ENCODE results near the gene SIK3. TPM values are rescaled to one million over a fixed set of nuclear protein-coding genes. Genes with fewer than 3 reads are reported as not detected.
A peak's percentile ranks its signal among the peaks of the same experiment; 100 is the strongest.

The SIK3 gene
- total and polyA plus RNA-seq, 3 experiments from 2014 or later = 33.9 to 48.7 (median 42.8) TPM

DNA sequence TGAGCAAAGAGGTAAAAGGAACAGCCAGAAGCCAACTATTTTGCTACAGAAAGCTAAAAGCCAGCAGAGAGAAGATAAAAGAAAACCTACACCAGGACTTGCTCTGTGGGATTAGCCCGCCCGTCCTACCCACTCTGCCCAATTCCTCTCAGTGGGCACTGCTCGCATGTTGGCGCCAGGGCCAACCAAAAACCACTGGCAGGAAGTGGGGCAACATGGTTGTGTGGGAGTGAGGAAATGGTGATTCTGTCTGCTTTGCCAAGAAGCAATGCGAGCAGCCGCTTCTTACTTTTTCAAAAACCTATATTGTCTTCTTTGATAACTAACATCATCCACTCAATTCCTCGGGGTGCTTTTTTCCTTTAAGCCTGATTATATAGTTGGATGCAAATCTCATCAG lies 246.6 kb downstream of the SIK3 start:
- Mint-ChIP-seq H3K4me3 (peak overlapping the region; percentile 55 to 85 (median 74)), H3K4me1 (peaks cover 65 to 75% (median 70%) of the 10 kb centered on the region in 3 donors), H3K27me3 (peaks cover 0 to 2% of the 10 kb centered on the region in 2 donors), H3K9me3 (no peaks in the 10 kb centered on the region), H3K36me3 (peaks cover 5 to 50% (median 15%) of the 10 kb centered on the region in 3 donors), H3K27ac (peak overlapping the region; percentile 83 to 99 (median 92))
- no peaks in the 10 kb centered on the region for H3K27me3 ChIP-seq (ENCODE audit: insufficient read depth, low read length, poor library complexity, severe bottlenecking)
- H3K36me3 ChIP-seq (ENCODE audit: insufficient read depth, low read length) = peaks cover 12% of the 10 kb centered on the region
- peak overlapping the region; percentile 36 for H3K4me3 ChIP-seq (ENCODE audit: low read length)
- DNase-seq = peak; percentile 40 to 80 (median 56)
- H3K9me3 ChIP-seq (ENCODE audit: low read length) = no peaks in the 10 kb centered on the region
- ChIA-PET POLR2A (interaction anchor here (1.0 to 4.2 kb wide), 4 partner anchors 16 to 293 kb away, joined by 3 to 28 read pairs (median 6); partner anchors contain the start of genes PAFAH1B2 and SIK3), CTCF (interaction anchor here (1.0 to 4.8 kb wide), 7 partner anchors 11 to 255 kb away, joined by 3 to 59 read pairs (median 19); partner anchors contain the start of genes APOA1, APOA5 and SIK3)
- H3K27ac ChIP-seq (ENCODE audit: low read depth, low read length) = peak overlapping the region; percentile 26
- H3K4me1 ChIP-seq (ENCODE audit: insufficient read depth, low read length) = peaks cover 71% of the 10 kb centered on the region

DNA sequence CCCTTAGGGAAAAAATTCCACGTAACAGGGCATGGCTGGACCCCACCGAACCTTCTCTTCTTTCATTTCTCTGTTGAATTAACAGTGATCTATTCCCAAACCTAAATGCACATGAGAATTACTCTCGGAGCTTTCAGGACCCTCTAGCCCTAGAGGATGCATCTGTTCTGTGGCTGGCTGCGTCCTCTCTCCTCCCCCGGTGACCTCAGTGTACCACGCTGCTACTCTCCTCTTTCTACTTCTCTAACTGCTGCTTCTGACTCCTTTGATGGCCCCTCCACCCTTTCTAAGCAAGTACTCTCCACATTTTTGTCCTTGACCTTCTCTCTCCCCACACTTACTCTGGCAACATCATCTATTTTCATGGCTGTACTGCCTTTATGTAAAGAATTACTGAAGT lies 248.7 kb downstream of the SIK3 start:
- Histone ChIP-seq H3K36me3 (ENCODE audit: insufficient read depth, low read length) (peaks cover 19% of the 10 kb centered on the region), H3K27me3 (ENCODE audit: insufficient read depth, low read length, poor library complexity, severe bottlenecking) (no peaks in the 10 kb centered on the region), H3K9me3 (ENCODE audit: low read length) (no peaks in the 10 kb centered on the region), H3K27ac (ENCODE audit: low read depth, low read length) (no peak overlapping the region), H3K4me1 (ENCODE audit: insufficient read depth, low read length) (peaks cover 50% of the 10 kb centered on the region), H3K4me3 (ENCODE audit: low read length) (no peak overlapping the region)
- Mint-ChIP-seq H3K4me3 (no peak overlapping the region), H3K36me3 (peaks cover 13 to 58% (median 29%) of the 10 kb centered on the region in 3 donors), H3K27ac (peak overlapping the region; percentile 9 to 96 (median 69)), H3K9me3 (no peaks in the 10 kb centered on the region), H3K27me3 (no peaks in the 10 kb centered on the region), H3K4me1 (peaks cover 49 to 55% (median 51%) of the 10 kb centered on the region in 3 donors)
- no peak for DNase-seq
- ChIA-PET CTCF (interaction anchor here (0.7 to 3.4 kb wide), 3 partner anchors 13 to 248 kb away, joined by 3 to 32 read pairs (median 3); partner anchors contain the start of genes APOA1 and SIK3), POLR2A (no interaction called here)

DNA sequence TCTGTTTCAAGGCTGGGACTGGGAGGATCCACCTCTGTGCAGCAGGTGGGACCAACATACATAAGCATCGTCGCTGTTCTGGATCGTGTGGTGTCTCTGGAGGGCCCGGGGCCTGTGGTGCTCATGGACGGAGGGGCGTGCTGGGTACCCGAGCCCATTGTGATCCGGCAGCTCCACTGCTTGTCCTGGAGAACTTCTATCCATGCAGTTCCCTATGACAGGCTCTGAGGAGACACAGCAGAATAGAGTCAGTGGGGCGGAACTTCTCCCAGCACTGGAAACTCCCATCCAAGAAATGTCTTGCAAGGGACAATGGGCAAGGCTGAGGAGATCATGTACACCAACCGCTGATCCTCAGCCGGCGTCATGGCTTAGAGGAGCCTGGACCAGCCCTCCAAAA lies 249.2 kb downstream of the SIK3 start:
- Mint-ChIP-seq H3K4me1 (peaks cover 45 to 51% (median 47%) of the 10 kb centered on the region in 3 donors), H3K27me3 (no peaks in the 10 kb centered on the region), H3K4me3 (no peak overlapping the region), H3K36me3 (peaks cover 13 to 57% (median 29%) of the 10 kb centered on the region in 3 donors), H3K9me3 (no peaks in the 10 kb centered on the region), H3K27ac (peak overlapping the region in 1 of 8 donors; percentile 88)
- Histone ChIP-seq H3K4me1 (ENCODE audit: insufficient read depth, low read length) (peaks cover 45% of the 10 kb centered on the region), H3K27me3 (ENCODE audit: insufficient read depth, low read length, poor library complexity, severe bottlenecking) (no peaks in the 10 kb centered on the region), H3K36me3 (ENCODE audit: insufficient read depth, low read length) (peaks cover 19% of the 10 kb centered on the region), H3K4me3 (ENCODE audit: low read length) (no peak overlapping the region), H3K9me3 (ENCODE audit: low read length) (no peaks in the 10 kb centered on the region), H3K27ac (ENCODE audit: low read depth, low read length) (no peak overlapping the region)
- no peak for DNase-seq
- CTCF ChIA-PET = interaction anchor here (1.5 to 3.4 kb wide), 2 partner anchors 13 to 249 kb away, joined by 3 to 32 read pairs; partner anchors contain the start of genes APOA1 and SIK3
- POLR2A ChIA-PET = no interaction called here

DNA sequence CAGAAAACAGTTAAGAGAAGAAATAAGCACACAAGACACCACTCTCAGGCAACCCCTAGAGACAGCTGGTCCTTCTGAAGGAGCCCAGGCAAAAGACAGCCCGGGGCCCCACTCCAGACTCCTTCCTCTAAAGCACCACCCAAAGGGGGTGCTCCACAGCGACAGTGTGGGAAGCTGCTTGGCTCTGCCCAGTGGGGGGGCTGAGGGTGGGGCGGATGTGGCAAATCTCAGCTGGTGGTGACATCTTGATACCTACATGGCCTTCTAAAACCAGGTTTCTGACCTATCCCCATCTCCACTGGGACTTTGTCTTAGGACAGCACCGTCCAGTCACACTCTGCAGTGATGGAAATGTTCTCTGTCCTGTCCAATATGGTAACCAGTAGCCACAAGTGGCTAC lies 250.6 kb downstream of the SIK3 start:
- Mint-ChIP-seq H3K4me3 (no peak overlapping the region), H3K36me3 (peaks cover 13 to 70% (median 37%) of the 10 kb centered on the region in 3 donors), H3K27me3 (no peaks in the 10 kb centered on the region), H3K9me3 (no peaks in the 10 kb centered on the region), H3K27ac (peak overlapping the region in 4 of 8 donors; percentile 42 to 79 (median 50)), H3K4me1 (peaks cover 31 to 37% (median 33%) of the 10 kb centered on the region in 3 donors)
- Histone ChIP-seq H3K27me3 (ENCODE audit: insufficient read depth, low read length, poor library complexity, severe bottlenecking) (no peaks in the 10 kb centered on the region), H3K36me3 (ENCODE audit: insufficient read depth, low read length) (peaks cover 19% of the 10 kb centered on the region), H3K9me3 (ENCODE audit: low read length) (no peaks in the 10 kb centered on the region), H3K27ac (ENCODE audit: low read depth, low read length) (no peak overlapping the region), H3K4me3 (ENCODE audit: low read length) (no peak overlapping the region), H3K4me1 (ENCODE audit: insufficient read depth, low read length) (peaks cover 31% of the 10 kb centered on the region)
- no peak for DNase-seq
- POLR2A ChIA-PET = interaction anchor here (0.8 kb wide), 1 partner anchor 12 kb away, joined by 3 read pairs; no protein-coding TSS in a partner anchor
- CTCF ChIA-PET = interaction anchor here (3.4 kb wide), 1 partner anchor 11 kb away, joined by 32 read pairs; the partner anchor contains the start of gene APOA1

DNA sequence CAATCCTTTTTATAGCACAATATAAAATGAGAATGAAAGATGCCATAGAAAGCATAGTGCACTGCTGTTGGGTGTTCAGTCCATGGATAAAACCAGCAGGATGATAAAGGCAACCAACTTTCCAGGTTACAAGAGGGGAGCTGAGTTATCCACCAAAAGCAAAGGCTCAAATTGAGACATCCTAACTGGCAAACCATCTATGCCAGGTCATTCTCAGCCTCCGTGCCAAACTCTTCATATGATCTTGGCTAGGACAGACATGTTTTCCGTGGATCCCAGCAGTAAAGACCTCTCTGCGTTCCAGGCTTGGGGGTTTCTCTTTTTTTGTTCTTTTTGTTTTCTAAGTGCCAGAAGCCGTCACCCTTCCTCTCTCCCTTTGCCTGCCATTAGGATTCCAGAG lies 253.5 kb downstream of the SIK3 start:
- CTCF ChIA-PET = interaction anchor here (1.1 kb wide), 1 partner anchor 9 kb away, joined by 7 read pairs; no protein-coding TSS in a partner anchor
- peaks cover 12 to 62% (median 32%) of the 10 kb centered on the region in 3 donors for H3K36me3 Mint-ChIP-seq
- Histone ChIP-seq H3K9me3 (ENCODE audit: low read length) (no peaks in the 10 kb centered on the region), H3K4me3 (ENCODE audit: low read length) (no peak overlapping the region), H3K27ac (ENCODE audit: low read depth, low read length) (no peak overlapping the region), H3K36me3 (ENCODE audit: insufficient read depth, low read length) (peaks cover 19% of the 10 kb centered on the region), H3K27me3 (ENCODE audit: insufficient read depth, low read length, poor library complexity, severe bottlenecking) (no peaks in the 10 kb centered on the region), H3K4me1 (ENCODE audit: insufficient read depth, low read length) (peaks cover 2% of the 10 kb centered on the region)
- H3K4me1 Mint-ChIP-seq = peaks cover 3 to 19% (median 4%) of the 10 kb centered on the region in 3 donors
- H3K27ac Mint-ChIP-seq = peak overlapping the region in 2 of 8 donors; percentile 63 to 83
- no peaks in the 10 kb centered on the region for H3K27me3 Mint-ChIP-seq
- no peak overlapping the region for H3K4me3 Mint-ChIP-seq
- DNase-seq = no peak
- no peaks in the 10 kb centered on the region for H3K9me3 Mint-ChIP-seq
- POLR2A ChIA-PET = interaction anchor here (0.6 kb wide), 1 partner anchor 403 kb away, joined by 3 read pairs; no protein-coding TSS in a partner anchor

DNA sequence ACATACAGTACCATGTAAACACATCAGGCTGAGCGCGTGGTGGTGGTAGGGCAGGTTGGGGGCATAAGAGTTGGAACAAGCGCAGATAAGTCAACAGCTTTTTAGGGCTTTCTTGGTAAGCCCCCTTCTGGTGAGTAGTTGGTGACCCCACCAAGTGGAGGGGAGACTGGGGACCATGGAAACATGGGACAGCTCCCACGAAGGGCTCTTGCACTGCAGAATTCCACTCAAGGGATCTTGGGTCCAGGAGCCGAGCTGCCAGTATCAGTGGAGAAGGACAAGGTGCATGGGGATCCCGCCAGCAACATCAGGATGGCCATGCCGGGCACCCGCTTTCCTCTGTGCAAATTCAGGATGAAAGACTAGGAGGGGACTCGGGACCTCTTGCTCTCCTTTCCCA lies 254.6 kb downstream of the SIK3 start:
- ChIA-PET CTCF (interaction anchor here (1.1 kb wide), 1 partner anchor 8 kb away, joined by 7 read pairs; no protein-coding TSS in a partner anchor), POLR2A (no interaction called here)
- no peaks in the 10 kb centered on the region for H3K27me3 Mint-ChIP-seq
- no peaks in the 10 kb centered on the region for H3K9me3 Mint-ChIP-seq
- Histone ChIP-seq H3K27ac (ENCODE audit: low read depth, low read length) (no peak overlapping the region), H3K4me1 (ENCODE audit: insufficient read depth, low read length) (no peaks in the 10 kb centered on the region), H3K4me3 (ENCODE audit: low read length) (no peak overlapping the region), H3K9me3 (ENCODE audit: low read length) (no peaks in the 10 kb centered on the region), H3K27me3 (ENCODE audit: insufficient read depth, low read length, poor library complexity, severe bottlenecking) (no peaks in the 10 kb centered on the region), H3K36me3 (ENCODE audit: insufficient read depth, low read length) (peaks cover 19% of the 10 kb centered on the region)
- H3K36me3 Mint-ChIP-seq = peaks cover 8 to 53% (median 29%) of the 10 kb centered on the region in 3 donors
- H3K4me1 Mint-ChIP-seq = peaks cover 0 to 17% (median 0%) of the 10 kb centered on the region in 3 donors
- no peak for DNase-seq
- H3K27ac Mint-ChIP-seq = no peak overlapping the region
- H3K4me3 Mint-ChIP-seq = no peak overlapping the region

DNA sequence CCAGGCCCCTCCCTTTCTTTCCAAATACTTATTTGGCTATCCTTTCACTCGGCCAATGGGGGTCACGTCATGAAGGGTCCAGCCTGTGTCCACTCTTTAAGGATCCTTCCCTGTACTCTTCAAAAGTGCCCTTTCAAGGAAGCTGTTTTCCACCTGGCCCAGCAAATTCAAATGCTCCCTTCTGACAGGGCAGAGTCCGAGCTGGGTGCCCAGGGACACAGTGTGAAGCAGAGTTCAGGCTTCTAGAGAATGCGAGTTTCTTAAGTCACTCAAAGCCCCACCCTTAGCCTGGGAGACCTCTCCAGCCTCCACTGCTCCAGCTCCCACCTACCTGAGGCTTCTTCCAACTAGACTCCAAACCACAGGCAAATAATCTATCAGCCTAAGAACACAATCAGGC lies 255.3 kb downstream of the SIK3 start:
- no peaks in the 10 kb centered on the region for H3K4me1 ChIP-seq (ENCODE audit: insufficient read depth, low read length)
- H3K27me3 Mint-ChIP-seq = no peaks in the 10 kb centered on the region
- no peaks in the 10 kb centered on the region for H3K27me3 ChIP-seq (ENCODE audit: insufficient read depth, low read length, poor library complexity, severe bottlenecking)
- no peaks in the 10 kb centered on the region for H3K9me3 ChIP-seq (ENCODE audit: low read length)
- H3K36me3 ChIP-seq (ENCODE audit: insufficient read depth, low read length) = peaks cover 19% of the 10 kb centered on the region
- no peak overlapping the region for H3K4me3 Mint-ChIP-seq
- no peak overlapping the region for H3K27ac ChIP-seq (ENCODE audit: low read depth, low read length)
- H3K4me1 Mint-ChIP-seq = peaks cover 0 to 17% (median 0%) of the 10 kb centered on the region in 3 donors
- no peak overlapping the region for H3K4me3 ChIP-seq (ENCODE audit: low read length)
- no peak for DNase-seq
- CTCF ChIA-PET = no interaction called here
- H3K9me3 Mint-ChIP-seq = no peaks in the 10 kb centered on the region
- peaks cover 8 to 47% (median 29%) of the 10 kb centered on the region in 3 donors for H3K36me3 Mint-ChIP-seq
- POLR2A ChIA-PET = no interaction called here
- peak overlapping the region in 2 of 8 donors; percentile 38 to 62 for H3K27ac Mint-ChIP-seq

DNA sequence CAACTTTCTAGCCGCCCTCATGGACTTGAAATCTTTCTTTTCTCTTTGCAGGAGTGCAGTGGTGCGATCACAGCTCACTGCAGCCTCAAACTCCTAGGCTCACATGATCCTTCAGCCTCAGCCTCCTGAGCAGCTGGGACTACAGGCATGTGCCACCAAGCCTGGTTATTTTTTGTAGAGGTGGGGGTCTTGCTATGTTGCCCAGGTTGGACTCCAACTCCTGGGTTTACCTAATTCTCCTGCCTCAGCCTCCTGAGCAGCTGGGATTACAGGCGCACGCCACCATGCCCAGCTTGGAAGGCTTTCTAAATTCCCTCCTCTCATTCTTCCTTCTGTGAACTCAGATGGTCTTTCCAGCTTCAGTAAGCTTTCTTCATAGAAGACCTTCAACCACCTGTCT lies 256.1 kb downstream of the SIK3 start:
- Mint-ChIP-seq H3K4me1 (peaks cover 0 to 15% (median 0%) of the 10 kb centered on the region in 3 donors), H3K27ac (peak overlapping the region in 1 of 8 donors; percentile 60), H3K27me3 (no peaks in the 10 kb centered on the region), H3K36me3 (peaks cover 8 to 40% (median 25%) of the 10 kb centered on the region in 3 donors), H3K4me3 (no peak overlapping the region), H3K9me3 (no peaks in the 10 kb centered on the region)
- Histone ChIP-seq H3K36me3 (ENCODE audit: insufficient read depth, low read length) (peaks cover 11% of the 10 kb centered on the region), H3K9me3 (ENCODE audit: low read length) (no peaks in the 10 kb centered on the region), H3K4me3 (ENCODE audit: low read length) (no peak overlapping the region), H3K27ac (ENCODE audit: low read depth, low read length) (no peak overlapping the region), H3K4me1 (ENCODE audit: insufficient read depth, low read length) (no peaks in the 10 kb centered on the region), H3K27me3 (ENCODE audit: insufficient read depth, low read length, poor library complexity, severe bottlenecking) (no peaks in the 10 kb centered on the region)
- POLR2A ChIA-PET = no interaction called here
- no peak for DNase-seq
- CTCF ChIA-PET = interaction anchor here (3.4 kb wide), 1 partner anchor 11 kb away, joined by 19 read pairs; no protein-coding TSS in a partner anchor

Data from CD8-positive, alpha-beta memory T cell (primary cell).